Stimulated activated CD8-positive, alpha-beta memory T cell treated with anti-CD3 and anti-CD28 coated beads, Interleukin-15, amount 100 ng/mL, for 24 hours (primary cell): ENCODE data around the gene DUSP22.
"Not testable (repeated sequence)": the region's sequence is repeated elsewhere in the genome, so short reads cannot be mapped to it uniquely, and the experiment has no call there.

ENCODE experiments used
- DNase-seq: peaks from one replicate; pipeline ENCODE4 v3.0.0-alpha.2; 2020; ENCODE audit warnings: low read depth

Gene DUSP22

DNA sequence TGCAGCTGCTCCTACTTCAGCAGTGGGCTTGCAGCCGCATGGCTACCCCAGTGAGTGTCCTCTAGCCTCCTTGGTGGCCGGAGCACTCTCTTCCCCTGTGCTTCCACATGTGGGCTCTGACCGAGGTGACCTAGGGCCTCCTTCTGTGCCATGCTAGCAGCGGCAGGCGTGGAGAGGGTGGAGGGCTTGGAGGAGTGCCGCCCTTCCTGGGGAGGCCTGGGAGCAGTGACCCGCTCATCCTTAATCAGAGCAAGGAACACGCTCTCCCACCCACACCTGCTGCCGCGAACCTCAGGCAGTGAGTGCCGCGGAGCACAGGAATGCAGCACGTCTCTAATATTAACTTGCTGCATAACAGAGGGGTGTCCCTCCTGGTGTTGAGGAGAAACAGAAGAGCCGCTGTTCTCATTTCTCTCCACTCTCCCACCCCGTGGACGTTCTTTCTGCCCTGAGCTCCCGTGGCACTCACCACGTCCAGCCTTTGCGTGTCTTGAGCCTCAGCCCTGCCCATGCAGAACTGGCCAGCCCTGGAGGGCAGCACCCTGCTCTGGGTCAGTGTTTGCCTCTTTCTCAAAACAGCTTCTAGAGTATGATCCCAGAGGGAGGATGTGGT lies 31.9 kb downstream of the DUSP22 start:
- DNase-seq = no peak

DNA sequence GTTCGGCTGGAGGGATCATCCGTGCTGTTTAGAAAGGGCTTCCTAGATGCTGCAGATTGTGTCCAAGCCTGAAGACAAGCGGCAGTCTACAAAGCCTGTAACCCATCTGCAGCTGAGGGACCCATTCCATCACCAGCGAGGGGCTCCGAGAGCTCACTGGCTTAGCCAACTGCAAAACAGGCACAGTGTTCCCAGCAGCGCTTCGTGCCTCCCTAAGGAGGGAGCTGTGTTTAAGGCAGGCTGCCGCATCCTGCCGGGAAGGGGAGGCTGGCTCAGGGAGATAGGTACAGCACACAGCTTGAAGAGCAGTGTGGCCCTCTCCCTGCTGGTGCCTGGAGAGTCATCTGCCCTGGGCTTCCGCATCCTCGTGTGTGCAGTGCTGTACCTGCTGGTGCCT lies 32.4 kb downstream of the DUSP22 start:
- no peak for DNase-seq

DNA sequence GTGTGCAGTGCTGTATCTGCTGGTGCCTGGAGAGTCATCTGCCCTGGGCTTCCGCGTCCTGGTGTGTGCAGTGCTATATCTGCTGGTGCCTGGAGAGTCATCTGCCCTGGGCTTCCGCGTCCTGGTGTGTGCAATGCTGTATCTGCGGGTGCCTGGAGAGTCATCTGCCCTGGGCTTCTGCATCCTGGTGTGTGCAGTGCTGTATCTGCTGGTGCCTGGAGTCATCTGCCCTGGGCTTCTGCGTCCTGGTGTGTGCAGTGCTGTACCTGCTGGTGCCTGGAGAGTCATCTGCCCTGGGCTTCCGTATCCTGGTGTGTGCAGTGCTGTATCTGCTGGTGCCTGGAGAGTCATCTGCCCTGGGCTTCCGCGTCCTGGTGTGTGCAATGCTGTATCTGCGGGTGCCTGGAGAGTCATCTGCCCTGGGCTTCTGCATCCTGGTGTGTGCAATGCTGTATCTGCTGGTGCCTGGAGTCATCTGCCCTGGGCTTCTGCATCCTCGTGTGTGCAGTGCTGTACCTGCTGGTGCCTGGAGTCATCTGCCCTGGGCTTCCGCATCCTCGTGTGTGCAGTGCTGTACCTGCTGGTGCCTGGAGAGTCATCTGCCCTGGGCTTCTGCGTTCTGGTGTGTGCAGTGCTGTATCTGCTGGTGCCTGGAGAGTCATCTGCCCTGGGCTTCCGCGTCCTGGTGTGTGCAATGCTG lies 33.0 kb downstream of the DUSP22 start:
- not testable (repeated sequence) for DNase-seq

DNA sequence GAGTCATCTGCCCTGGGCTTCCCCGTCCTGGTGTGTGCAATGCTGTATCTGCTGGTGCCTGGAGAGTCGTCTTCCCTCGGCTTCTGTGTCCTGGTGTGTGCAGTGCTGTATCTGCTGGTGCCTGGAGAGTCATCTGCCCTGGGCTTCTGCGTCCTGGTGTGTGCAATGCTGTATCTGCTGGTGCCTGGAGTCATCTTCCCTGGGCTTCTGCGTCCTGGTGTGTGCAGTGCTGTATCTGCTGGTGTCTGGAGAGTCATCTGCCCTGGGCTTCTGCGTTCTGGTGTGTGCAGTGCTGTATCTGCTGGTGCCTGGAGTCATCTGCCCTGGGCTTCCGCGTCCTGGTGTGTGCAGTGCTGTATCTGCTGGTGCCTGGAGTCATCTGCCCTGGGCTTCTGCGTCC lies 33.8 kb downstream of the DUSP22 start:
- not testable (repeated sequence) for DNase-seq

DNA sequence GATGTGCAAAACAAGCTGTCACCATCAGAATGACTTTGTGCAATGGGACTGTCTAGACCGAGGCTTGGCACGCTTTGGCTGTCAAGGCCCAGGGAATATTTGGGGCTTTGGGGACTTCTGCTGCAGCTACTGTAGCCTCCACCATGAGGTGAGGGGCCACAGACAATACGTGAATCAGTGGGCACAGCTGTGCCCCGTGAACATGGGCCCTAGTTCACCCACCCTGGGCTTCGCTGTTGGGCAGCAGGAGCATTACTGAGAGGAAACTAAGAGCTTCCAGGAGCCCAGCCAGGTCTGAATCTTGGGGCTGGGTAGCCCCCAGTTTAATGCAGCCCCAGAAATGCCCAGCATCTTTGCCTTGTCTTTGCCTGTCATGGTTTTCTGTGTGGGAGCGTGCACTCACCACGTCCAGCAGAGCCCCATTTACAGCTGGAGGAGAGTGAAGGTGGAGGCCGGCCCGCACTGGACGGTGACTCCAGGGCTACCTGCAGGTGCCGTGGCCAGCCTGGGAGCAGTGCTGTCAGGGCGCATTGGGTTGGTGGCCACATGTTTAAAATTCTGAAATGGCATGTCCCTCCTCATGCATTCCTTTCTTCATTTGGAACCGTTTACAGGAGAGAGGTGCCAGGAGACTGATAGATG lies 34.7 kb downstream of the DUSP22 start:
- DNase-seq = no peak

DNA sequence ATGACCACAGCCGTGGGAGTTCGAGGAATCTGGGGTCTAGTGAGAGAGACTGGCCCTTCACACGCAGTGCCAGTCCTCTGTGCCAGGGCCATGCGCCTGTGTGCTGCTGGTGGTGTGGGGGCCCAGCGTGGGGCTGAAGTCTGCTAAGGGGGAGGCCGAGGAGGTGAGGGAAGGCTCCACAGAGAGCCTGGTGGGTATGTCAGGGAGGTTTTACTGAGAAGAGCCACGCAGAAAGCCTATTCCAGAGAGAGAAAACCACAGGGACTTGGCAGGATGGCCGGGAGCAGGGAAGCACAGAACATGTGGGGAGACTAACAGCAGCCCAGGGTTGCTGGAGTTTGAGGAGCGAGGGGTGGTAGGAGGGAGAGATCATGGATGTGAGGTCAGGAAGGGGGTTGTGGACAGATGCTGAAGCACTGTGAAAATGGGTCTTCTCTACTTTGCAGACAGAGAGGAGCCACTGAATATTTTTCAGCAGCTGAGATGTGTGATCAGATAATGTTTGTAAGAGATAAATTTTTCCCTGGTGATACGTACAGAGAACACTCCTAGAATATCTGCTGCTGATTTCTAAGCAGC lies 35.3 kb downstream of the DUSP22 start:
- no peak for DNase-seq

DNA sequence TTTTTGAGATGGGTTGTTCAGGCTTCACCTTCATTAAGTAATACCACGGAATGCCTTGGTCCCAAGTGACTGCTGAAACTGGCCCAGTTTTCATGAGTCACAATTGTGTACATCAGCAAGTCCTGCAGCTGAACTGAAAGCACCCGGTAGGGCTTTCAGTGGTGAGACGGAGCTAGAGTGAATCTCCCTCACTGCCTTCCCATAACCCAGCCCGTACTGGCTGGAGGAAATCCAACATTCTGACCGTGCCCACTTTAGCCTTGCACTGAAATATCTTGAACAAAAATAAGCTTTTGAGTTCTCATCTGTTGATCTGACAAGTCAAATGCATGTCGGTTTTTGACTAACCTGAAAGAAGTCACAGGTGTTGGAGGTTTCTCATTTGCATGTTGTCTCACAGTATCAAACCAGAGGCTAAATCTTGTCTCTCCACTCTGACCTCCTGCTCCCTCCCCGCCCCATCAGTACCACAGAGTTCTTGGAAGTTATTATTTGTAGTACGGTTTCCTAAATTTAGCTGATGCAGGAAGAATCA lies 35.9 kb downstream of the DUSP22 start:
- no peak for DNase-seq

DNA sequence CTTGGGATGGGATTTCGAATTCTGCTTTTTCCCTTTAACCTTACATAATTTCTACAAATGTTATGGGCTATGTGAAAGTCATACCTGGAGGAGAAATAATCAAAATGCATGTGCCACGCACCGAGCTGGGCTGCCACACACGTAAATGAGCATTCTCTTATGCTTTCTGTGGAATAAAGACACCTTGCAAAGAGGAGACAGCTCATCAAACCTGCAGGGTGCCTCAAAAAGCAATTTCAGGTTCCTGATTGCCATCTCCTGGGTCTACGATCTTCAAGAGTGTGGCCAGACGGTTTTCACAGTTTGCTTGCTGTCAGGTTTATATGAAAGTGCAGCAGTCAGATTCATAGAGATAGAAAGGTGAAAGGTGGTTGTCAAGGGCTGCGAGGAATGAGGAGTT lies 36.6 kb downstream of the DUSP22 start:
- DNase-seq = no peak

DNA sequence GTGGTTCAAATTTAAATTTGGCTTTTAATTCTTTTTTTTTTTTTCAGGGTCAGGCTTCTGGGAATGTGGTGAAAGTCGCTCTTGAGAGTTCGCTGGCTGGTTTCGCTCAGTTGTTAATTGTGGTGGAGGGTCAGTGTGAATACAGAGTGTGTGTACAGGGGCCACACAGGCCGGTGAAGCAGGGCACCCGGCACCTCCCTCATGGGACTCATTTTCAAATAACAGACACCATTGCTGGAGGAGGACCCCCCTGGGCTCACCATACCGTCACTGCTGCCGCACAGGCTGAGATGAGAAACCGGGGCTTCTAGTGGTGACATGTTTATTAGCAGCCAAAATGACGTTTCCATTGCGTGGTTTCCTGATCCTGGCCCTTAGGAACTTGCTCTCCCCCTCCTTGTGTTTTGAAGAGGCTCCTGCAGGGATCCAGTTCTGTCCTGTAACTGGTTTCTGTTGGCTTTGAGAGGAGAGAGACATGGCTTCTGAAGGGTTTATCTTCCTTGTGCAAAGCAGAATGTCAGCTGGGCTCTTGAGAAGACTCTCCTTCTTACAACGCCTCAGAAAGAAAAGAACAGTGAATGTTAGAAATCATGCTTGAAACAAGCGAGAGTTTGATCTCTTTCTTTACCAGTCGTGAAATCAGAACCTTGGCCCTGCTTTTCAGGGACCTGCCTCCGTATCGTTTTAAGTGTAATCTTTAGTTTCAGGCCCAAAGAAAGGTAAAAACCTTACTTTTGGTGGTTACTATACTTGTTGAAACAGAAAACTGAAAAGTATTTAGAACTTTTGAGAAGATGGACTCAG lies 37.8 kb downstream of the DUSP22 start:
- no peak for DNase-seq

DNA sequence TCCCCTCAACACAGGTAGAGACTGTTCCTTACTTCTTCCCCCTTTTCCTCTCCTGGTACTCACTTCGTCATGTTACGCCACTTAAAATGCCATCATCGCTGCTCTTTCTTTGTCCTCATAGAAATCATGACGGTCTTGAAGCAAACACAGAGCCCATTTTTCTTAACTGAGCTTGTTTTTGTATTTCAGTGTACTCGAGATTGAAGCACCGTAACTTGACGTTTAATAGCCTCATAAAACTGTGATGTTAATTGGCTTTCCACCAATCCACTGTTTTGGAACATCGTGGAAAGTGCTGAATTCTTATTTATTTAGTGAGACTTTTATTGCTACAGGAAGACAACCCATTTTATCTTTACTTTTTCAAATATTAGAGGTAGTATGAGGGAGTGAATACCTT lies 38.7 kb downstream of the DUSP22 start:
- no peak for DNase-seq

DNA sequence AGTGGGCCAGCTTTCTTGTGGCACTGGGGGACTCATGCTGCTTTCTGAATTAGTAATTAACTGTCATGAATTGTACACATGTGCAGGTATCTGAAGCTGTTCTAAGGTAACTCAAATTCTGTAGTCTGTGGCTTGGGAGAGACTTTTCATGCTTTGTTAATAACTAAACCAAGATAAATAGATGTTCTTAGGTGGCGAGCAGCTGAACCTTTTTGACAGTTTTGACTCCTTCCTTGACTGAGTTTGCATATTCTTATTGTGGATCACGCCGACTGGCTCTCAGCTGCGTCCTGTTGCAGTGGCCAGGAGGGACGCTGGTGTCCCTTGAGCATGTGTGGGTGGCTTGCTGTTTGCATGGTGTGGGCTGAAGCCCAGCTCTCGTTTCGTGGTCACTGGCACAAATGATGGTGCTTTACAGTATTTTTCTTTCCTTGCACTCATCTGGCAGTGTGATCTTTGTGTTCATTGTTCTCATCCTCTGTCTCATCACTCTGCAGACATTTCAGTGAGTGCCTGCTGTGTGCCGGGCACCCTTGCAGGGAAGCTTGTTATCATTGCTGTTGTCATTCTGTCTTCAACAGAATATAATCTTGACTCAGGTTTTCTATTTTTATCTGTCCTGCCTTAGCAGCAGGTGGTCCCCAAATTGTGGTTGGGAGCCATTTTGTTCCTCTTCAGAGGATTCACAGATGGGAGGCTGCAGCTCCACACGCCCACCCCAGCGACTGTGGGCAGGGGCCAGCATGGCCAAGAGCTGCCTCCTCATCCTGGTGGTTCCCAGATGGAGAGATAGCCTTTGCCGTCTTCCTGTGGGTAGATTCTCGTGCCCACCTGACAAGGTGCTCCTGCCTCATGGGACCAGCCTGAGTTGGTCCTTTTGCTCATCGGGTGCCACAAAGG lies 39.6 kb downstream of the DUSP22 start:
- no peak for DNase-seq

DNA sequence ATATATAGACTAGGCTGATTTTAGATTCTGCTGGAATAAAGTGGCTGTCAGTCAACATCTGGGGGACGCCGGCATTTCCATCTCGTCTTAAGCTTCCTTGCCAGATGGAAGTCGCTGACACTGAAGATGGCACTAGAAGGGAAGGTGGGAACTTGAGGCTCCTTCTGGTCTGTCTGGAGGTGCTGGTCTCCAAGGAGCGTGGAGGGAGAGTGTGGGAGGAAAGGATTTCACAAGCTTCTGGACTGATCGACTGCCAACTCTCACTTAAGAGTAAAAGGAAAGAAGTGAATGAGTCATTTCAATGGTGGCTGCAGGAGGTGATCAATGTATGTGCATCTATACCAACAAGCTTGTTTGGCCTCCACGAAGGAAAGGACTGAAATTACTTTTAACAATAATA lies 40.4 kb downstream of the DUSP22 start:
- no peak for DNase-seq

DNA sequence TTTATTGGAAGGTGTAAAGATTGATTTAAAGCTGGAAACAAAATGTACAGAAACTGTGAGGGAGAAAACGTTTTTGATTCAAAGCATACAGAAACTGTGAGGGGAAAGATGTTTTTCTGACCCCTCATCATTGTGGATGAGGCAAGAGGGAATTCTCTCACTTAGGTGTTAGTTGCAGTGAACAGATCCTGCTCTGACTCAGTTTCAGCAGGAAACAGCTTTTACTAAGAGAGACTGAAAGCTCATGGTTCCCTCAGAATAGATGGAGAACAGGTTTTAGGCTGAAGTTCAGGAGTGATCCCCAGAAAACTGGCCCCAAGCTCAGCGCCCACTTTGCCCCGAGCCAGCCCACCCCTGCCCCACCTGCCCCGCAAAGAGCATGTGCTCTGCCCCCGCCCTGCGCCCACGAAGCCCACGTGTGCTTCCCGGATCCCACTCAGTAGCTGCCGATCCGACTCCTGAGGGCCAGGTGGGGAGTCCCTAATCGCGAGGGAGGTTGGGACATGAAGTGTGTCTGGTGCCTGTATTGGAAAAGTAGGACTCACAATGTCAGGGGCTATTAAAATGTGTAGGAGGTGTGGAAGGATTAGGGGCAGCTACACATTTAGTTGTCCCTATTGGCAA lies 41.2 kb downstream of the DUSP22 start:
- DNase-seq = no peak

DNA sequence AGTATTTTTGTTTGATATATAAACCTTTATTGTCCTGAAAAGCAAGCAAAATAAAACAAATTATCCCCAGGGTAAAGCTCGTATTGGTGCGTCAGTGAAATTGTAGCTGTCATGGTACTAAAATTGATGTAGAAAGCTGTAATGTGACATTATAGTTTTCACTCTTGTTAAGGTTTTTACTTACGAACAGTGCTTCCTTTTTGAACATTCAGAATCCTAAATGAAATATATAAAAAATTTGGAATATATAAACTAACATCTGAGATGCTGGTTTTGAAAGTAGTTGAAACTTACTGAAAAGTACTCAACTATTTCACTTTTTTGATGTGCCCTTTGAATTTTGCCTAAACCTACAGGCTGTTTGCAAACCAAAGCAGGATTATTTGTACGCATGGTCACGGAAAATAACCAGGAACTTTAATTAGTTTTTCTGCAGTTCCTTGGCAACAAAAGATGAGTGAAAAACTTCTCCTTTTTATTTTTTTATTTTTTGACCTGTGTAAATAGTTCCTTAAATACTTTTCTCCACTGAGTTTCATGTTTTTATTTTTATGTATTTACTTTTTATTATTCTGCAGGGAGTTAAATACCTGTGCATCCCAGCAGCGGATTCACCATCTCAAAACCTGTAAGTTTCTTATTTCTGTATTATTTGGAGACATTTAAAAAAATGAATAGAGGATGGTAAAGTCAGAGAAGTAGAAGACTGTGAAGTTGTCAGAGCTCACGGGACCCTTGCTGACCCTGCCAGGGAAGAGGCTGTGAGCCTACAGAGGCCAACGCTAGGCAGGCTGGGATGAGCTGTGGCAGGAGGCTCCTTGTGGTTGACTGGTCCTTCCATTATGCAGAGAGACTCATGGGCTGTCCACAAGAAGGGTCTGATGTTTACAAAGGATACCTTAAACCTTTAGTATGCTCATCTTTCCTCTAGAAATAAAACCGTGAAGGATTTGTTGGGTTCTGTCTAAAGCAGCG lies 42.5 kb downstream of the DUSP22 start:
- no peak for DNase-seq

DNA sequence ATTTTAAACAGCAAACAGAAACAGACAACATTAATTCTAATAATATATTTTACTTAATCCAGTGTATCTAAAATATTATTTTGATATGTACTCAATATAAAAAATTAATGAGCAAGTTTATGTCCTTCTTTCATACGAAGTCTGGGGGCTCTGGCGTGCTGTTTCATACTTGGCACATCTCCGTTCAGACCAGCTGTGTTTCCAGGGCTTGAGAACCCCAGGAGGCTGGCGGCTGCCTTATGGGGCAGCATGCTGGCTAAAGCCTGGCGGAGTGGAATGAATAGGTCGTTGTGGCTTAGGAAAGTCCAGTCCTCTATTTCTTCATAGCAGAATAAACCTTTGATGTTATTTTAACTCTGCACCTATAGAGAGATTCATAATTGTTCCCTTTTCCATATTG lies 43.3 kb downstream of the DUSP22 start:
- no peak for DNase-seq

DNA sequence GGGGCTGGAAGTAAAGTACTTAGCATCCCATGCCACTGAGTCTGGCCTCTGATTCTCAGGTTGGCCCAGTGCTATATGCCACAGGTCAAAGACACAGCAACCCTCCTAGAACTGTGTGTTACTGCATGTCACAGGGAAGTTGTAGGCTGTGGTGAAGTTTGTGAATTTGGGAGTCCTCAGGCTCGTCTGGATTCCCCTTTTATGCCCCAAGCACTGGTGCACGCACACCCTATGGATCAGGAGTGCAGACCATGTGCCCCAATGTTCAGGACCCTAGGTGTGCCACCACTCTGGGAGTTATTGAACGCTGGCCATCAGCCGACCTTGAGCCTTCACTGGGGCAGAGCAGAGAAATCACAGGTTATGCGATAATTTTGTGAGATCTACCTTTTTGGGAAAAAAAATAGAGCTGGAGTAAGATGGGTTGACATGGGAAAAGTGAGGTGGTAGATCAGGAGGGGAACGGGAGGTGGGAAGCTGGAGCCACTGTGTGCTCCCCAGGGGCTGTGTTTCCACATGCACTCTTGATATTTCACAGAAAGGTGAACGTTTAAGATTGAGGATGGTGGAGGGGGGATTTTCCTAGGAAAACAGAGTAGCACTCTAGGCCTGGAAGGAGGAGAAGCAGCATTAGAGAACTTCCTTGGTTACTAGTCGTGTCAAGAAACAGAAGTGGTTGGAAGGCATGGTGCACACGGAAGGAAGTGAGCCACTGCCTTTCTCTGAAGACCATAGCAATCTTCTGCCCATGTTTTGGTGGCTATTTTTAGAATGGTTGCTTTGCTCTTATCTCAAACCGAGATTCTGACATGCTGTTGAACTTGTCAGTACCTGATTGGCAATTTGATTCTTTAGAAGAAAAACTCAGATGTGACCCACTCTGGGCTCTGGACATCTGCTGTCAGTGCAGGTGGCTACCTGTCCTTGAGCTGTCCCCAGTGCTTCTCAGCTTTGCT lies 44.1 kb downstream of the DUSP22 start:
- DNase-seq = no peak

DNA sequence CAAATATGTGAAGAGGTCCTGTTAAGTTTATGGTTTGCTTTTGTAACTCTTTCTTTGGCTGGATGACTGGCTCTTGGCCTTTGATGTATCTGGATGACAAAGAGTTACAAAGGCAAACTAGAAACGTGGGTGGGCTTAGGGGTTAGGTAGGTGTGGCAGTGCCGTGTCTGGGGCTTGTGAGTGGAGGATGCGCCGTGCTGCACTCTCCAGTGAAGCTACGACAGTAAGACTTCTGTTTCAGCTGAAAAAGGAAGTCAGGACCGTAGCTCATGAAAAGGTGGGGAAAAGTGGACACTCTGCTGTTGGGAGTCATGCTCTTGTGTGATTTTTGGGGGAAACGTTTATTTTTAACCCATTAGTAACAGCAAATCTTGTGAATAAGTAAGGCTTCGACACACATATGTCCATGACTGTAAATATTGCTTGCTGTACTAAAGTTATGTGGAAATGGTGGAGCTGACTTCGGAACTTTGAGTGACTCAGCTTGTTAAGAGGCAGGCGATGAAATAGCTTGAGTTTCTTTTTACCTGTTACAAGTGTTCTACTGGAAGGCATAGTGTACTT lies 45.6 kb downstream of the DUSP22 start:
- DNase-seq = no peak

DNA sequence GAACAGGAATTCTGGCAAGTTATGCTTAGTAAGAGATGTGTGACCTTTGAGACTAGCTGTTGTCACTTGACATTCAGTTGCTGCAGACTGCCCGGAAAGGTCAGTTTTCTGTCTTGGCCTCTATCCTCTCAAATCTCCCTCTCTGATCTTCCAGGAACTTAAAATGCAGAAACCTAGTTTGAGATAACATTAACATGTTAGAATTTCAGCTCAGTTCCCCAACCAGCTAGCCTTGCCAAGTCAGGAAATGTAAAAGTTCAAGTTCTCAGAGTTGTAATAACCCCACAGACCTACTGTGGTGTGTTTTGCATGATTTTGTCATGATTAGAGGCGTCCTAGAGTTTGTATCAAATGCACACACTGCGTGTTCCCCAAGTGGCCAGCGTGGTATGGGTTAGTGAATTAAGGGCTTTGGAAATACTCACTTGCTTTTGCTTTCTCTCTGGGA lies 46.6 kb downstream of the DUSP22 start:
- no peak for DNase-seq
